Activated CD4-positive, alpha-beta T cell treated with anti-CD3 and anti-CD28 coated beads, Interleukin-2, amount 10 ng/mL, durations not matched to agents 24 days and 14 days (primary cell): ENCODE data around the gene GYS2. TPM values are rescaled to one million over a fixed set of nuclear protein-coding genes. Genes with fewer than 3 reads are reported as not detected.
A peak's percentile ranks its signal among the peaks of the same experiment; 100 is the strongest.
"Not testable (repeated sequence)": the region's sequence is repeated elsewhere in the genome, so short reads cannot be mapped to it uniquely, and the experiment has no call there.

Experiments used
- DNase-seq: peaks from one replicate; pipeline ENCODE4 v3.0.0; 2022
- H3K27ac Mint-ChIP-seq: one replicate; pipeline ENCODE4 v1.8.0; 2022; ENCODE audit warnings: mild to moderate bottlenecking, mixed read lengths
- H3K27me3 Mint-ChIP-seq: one replicate; pipeline ENCODE4 v1.8.0; 2022; ENCODE audit warnings: mixed read lengths
- H3K36me3 Mint-ChIP-seq: one replicate; pipeline ENCODE4 v1.8.0; 2022; ENCODE audit warnings: low read depth, mild to moderate bottlenecking, mixed read lengths
- H3K4me1 Mint-ChIP-seq: one replicate; pipeline ENCODE4 v1.8.0; 2021; ENCODE audit warnings: mixed read lengths
- H3K4me3 Mint-ChIP-seq: one replicate; pipeline ENCODE4 v1.8.0; 2022; ENCODE audit warnings: mild to moderate bottlenecking, moderate library complexity, mixed read lengths
- H3K9me3 Mint-ChIP-seq: one replicate; pipeline ENCODE4 v1.8.0; 2021; ENCODE audit warnings: mixed read lengths
- intact Hi-C: fragments of 100-400 bp; cut with micrococcal nuclease; formaldehyde crosslinking; loops from one replicate; pipeline ENCODE4 v1.15.1; 2023
- total RNA-seq: library from RNA; stranded (reverse); gene quantifications from 2 replicates; pipeline ENCODE4 v1.2.3, GENCODE V29; 2022

The GYS2 gene
- total RNA-seq = 0.17 TPM in 1 of 2 replicates, not detected in the other

- Mint-ChIP-seq H3K27me3 (peaks cover 10% of the 10 kb centered on the region), H3K4me3 (no peak within 1 kb of the TSS), H3K9me3 (no peaks in the 10 kb centered on the region), H3K27ac (no peak within 1 kb of the TSS), H3K36me3 (no peaks in the 10 kb centered on the region), H3K4me1 (no peaks in the 10 kb centered on the region)
- intact Hi-C loops = no loop called here
- no peak for DNase-seq
Observed at GRCh38 chr12:21604245-21605101, at the start of gene GYS2. Gene GYS2 (minus strand): TSS chr12:21604847. CDS start chr12:21604592, 255 bp downstream.

GRCh38 chr12:21651821-21652220 lies 47.2 kb upstream of the GYS2 start:
- DNase-seq = no peak
- Mint-ChIP-seq H3K4me1 (peaks cover 67% of the 10 kb centered on the region), H3K27me3 (no peaks in the 10 kb centered on the region), H3K27ac (no peak overlapping the region), H3K36me3 (peaks cover 81% of the 10 kb centered on the region), H3K9me3 (no peaks in the 10 kb centered on the region), H3K4me3 (no peak overlapping the region)
- intact Hi-C loops = no loop called here

GRCh38 chr12:21650997-21651396 lies 46.4 kb upstream of the GYS2 start:
- no peak for DNase-seq
- Mint-ChIP-seq H3K9me3 (no peaks in the 10 kb centered on the region), H3K4me1 (peaks cover 66% of the 10 kb centered on the region), H3K27me3 (no peaks in the 10 kb centered on the region), H3K4me3 (peak overlapping the region; percentile 20), H3K27ac (peak overlapping the region; percentile 4), H3K36me3 (peaks cover 79% of the 10 kb centered on the region)
- intact Hi-C loops = no loop called here

GRCh38 chr12:21649034-21649433 lies 44.4 kb upstream of the GYS2 start:
- Mint-ChIP-seq H3K9me3 (no peaks in the 10 kb centered on the region), H3K4me1 (peaks cover 63% of the 10 kb centered on the region), H3K27me3 (no peaks in the 10 kb centered on the region), H3K27ac (no peak overlapping the region), H3K4me3 (no peak overlapping the region), H3K36me3 (peaks cover 79% of the 10 kb centered on the region)
- intact Hi-C loops = loop anchor here (1.0 kb wide), 1 partner anchor 8 kb away; the partner anchor contains the start of gene LDHB
- DNase-seq = no peak

- H3K27ac Mint-ChIP-seq = no peak overlapping the region
Observed at GRCh38 chr12:21648378-21648777, 43.7 kb upstream of the GYS2 start.

GRCh38 chr12:21647179-21647578 lies 42.5 kb upstream of the GYS2 start:
- peak overlapping the region; percentile 55 for H3K27ac Mint-ChIP-seq

More at GRCh38 chr12:21648378-21648777, 43.7 kb upstream of the GYS2 start:
- Mint-ChIP-seq H3K27me3 (no peaks in the 10 kb centered on the region), H3K4me3 (no peak overlapping the region), H3K4me1 (peaks cover 65% of the 10 kb centered on the region), H3K9me3 (no peaks in the 10 kb centered on the region), H3K36me3 (peaks cover 79% of the 10 kb centered on the region)
- no peak for DNase-seq
- intact Hi-C loops = no loop called here

DNA sequence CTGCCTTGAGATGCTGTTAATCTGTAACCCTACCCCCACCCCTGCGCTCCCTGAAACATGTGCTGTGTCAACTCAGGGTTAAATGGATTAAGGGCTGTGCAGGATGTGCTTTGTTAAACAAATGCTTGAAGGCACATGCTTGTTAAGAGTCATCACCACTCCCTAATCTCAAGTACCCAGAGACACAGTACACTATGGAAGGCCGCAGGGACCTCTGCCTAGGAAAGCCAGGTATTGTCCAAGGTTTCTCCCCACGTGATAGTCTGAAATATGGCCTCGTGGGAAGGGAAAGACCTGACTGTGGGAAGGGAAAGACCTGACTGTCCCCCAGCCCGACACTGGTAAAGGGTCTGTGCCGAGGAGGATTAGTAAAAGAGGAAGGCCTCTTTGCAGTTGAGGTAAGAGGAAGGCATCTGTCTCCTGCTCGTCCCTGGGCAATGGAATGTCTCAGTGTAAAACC lies 40.4 kb upstream of the GYS2 start:
- intact Hi-C loops = not testable (repeated sequence)
- peak overlapping the region; percentile 55 for H3K27ac Mint-ChIP-seq

More at GRCh38 chr12:21647179-21647578, 42.5 kb upstream of the GYS2 start:
- Mint-ChIP-seq H3K9me3 (no peaks in the 10 kb centered on the region), H3K36me3 (peaks cover 78% of the 10 kb centered on the region), H3K4me1 (peaks cover 61% of the 10 kb centered on the region), H3K27me3 (no peaks in the 10 kb centered on the region), H3K4me3 (no peak overlapping the region)
- no peak for DNase-seq
- intact Hi-C loops = no loop called here

GRCh38 chr12:21644516-21644915 lies 39.9 kb upstream of the GYS2 start:
- H3K27me3 Mint-ChIP-seq = no peaks in the 10 kb centered on the region
- no peak for DNase-seq
- no peak overlapping the region for H3K27ac Mint-ChIP-seq
- no peak overlapping the region for H3K4me3 Mint-ChIP-seq
- H3K9me3 Mint-ChIP-seq = no peaks in the 10 kb centered on the region
- intact Hi-C loops = no loop called here
- H3K36me3 Mint-ChIP-seq = peaks cover 77% of the 10 kb centered on the region
- H3K4me1 Mint-ChIP-seq = peaks cover 53% of the 10 kb centered on the region

More for the DNA sequence above, 40.4 kb upstream of the GYS2 start:
- Mint-ChIP-seq H3K36me3 (peaks cover 78% of the 10 kb centered on the region), H3K4me1 (peaks cover 55% of the 10 kb centered on the region)
- not testable (repeated sequence) for DNase-seq, H3K9me3 Mint-ChIP-seq, H3K4me3 Mint-ChIP-seq, H3K27me3 Mint-ChIP-seq

- Mint-ChIP-seq H3K4me1 (peaks cover 58% of the 10 kb centered on the region), H3K4me3 (no peak overlapping the region), H3K36me3 (peaks cover 80% of the 10 kb centered on the region), H3K27me3 (no peaks in the 10 kb centered on the region), H3K27ac (peak overlapping the region; percentile 35), H3K9me3 (no peaks in the 10 kb centered on the region)
- DNase-seq = no peak
- intact Hi-C loops = loop anchor here (2.0 kb wide), 1 partner anchor 13 kb away; the partner anchor contains the start of gene LDHB
Observed at GRCh38 chr12:21643758-21644157, 39.1 kb upstream of the GYS2 start.

DNA sequence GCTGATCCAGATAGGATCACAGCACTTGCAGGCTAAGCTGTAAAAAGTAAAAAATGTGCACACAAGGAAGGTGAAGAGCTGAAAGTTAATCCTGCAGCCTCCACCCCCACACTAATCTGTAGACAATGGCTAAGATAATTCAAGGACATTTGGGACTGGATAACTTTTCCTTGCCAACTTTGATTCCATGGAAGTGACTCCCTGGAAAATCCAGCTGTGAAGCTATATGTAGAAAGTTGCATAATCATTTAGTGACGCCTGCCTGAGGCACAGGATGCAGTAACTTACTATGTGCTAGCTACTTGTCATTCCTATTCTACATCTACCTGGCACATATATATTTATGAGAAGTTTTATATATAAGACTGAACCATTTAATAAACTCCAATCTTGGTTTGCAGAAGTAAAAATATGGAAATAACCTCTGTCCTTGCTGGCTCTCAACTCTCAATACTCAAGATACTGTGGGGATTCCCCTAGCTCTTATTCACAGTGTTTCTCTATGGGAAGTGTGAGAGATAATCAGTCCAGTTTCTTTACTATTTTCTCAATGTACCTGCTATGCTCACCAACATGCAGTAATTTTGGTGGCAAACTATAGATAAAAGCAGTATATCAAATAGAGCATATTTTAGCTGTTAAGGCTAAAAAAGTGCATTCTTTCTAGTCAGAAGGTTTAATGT lies 38.2 kb upstream of the GYS2 start:
- Mint-ChIP-seq H3K9me3 (no peaks in the 10 kb centered on the region), H3K4me1 (peaks cover 55% of the 10 kb centered on the region), H3K4me3 (peak overlapping the region; percentile 4), H3K27ac (no peak overlapping the region), H3K36me3 (peaks cover 79% of the 10 kb centered on the region), H3K27me3 (no peaks in the 10 kb centered on the region)
- DNase-seq = no peak
- intact Hi-C loops = loop anchor here (2.0 kb wide), 1 partner anchor 14 kb away; the partner anchor contains the start of gene LDHB

- H3K27ac Mint-ChIP-seq = no peak overlapping the region
- H3K4me1 Mint-ChIP-seq = peaks cover 30% of the 10 kb centered on the region
- no peaks in the 10 kb centered on the region for H3K27me3 Mint-ChIP-seq
- H3K9me3 Mint-ChIP-seq = no peaks in the 10 kb centered on the region
- intact Hi-C loops = no loop called here
- peaks cover 80% of the 10 kb centered on the region for H3K36me3 Mint-ChIP-seq
- no peak overlapping the region for H3K4me3 Mint-ChIP-seq
- no peak for DNase-seq
Observed at GRCh38 chr12:21638054-21638891, 33.6 kb upstream of the GYS2 start.

DNA sequence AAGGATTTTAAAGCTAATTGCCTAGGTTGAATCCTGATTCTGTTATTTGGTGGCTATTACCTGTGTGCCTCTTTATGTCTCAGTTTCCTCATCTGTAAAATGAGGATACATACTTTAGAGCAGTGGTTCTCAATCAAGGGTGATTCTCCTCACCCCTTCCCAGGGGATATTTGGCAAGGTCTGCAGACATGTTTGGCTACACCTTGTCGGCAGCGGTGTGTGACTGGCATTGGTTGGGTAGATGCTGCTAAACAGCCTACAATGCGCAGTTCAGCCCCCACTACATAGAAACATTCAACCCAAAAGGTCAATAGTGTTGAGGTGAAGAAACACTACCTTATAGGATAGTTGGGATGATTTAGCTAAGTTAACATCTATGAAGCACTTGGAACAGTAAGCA lies 29.6 kb upstream of the GYS2 start:
- H3K27me3 Mint-ChIP-seq = no peaks in the 10 kb centered on the region
- peaks cover 68% of the 10 kb centered on the region for H3K36me3 Mint-ChIP-seq
- no peak overlapping the region for H3K27ac Mint-ChIP-seq
- H3K4me1 Mint-ChIP-seq = peaks cover 9% of the 10 kb centered on the region
- intact Hi-C loops = loop anchor here (2.0 kb wide), 1 partner anchor 21 kb away; no protein-coding TSS in a partner anchor
- H3K4me3 Mint-ChIP-seq = no peak overlapping the region
- no peaks in the 10 kb centered on the region for H3K9me3 Mint-ChIP-seq
- DNase-seq = no peak

DNA sequence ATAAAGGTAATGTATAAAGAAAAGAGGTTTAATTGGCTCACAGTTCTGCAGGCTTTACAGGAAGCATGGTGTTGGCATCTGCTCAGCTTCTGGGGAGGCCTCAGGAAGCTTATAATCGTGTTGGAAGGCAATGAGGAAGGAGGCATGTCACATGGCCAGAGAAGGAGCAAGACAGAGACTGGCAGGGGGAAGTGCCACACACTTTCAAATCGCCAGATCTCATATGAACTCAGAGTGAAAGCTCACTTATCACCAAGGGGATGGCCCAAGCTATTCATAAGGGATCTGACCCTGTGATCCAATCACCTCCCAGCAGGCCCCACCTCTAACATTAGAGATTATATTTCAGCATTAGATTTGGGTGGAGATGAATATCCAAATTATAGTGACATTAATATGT lies 26.7 kb upstream of the GYS2 start:
- no peaks in the 10 kb centered on the region for H3K4me1 Mint-ChIP-seq
- peaks cover 50% of the 10 kb centered on the region for H3K36me3 Mint-ChIP-seq
- H3K27ac Mint-ChIP-seq = peak overlapping the region; percentile 42
- H3K27me3 Mint-ChIP-seq = no peaks in the 10 kb centered on the region
- H3K9me3 Mint-ChIP-seq = peaks cover 4% of the 10 kb centered on the region
- intact Hi-C loops = no loop called here
- no peak for DNase-seq
- no peak overlapping the region for H3K4me3 Mint-ChIP-seq
